ENCODE measurements around the gene FOLR3. TPM values are rescaled to one million over a fixed set of nuclear protein-coding genes. Genes with fewer than 3 reads are reported as not detected.

Gene FOLR3
- total and polyA plus RNA-seq, 2 experiments from 2014 or later = not detected

GRCh38 chr11:72157131-72157530 is 21.6 kb downstream of the FOLR3 start (continued):
- no peak for TF ChIP-seq ZNF462 (CRISPR knock-in tag; IDR thresholded peaks at IDR 0.05)
- no peak for TF ChIP-seq CTCF (conservative IDR thresholded peaks at IDR 0.05; ENCODE audit: low read depth in 2 of 2)
- no peak for TF ChIP-seq EZH2 (IDR thresholded peaks at IDR 0.05; ENCODE audit: low read depth, unreplicated experiment)
- TF ChIP-seq ZNF114 (CRISPR knock-in tag; IDR thresholded peaks at IDR 0.05) = no peak
- TF ChIP-seq EZH2phosphoT487 (IDR thresholded peaks at IDR 0.05; ENCODE audit: unreplicated experiment) = no peak
- no peak for TF ChIP-seq ZNF331 (CRISPR knock-in tag; IDR thresholded peaks at IDR 0.05; ENCODE audit: low read depth)
- TF ChIP-seq POLR2AphosphoS5 (IDR thresholded peaks at IDR 0.05; ENCODE audit: low read depth) = no peak
- no peak for TF ChIP-seq JUNB (IDR thresholded peaks at IDR 0.05; ENCODE audit: unreplicated experiment)

- no peak overlapping the region for H3K27ac ChIP-seq (ENCODE audit: low read depth)
- H3K4me2 ChIP-seq = no peak overlapping the region
- no peak overlapping the region for H3K27ac Mint-ChIP-seq
- H3K4me1 Mint-ChIP-seq = no peaks in the 10 kb centered on the region
- no peak for ATAC-seq
- no peaks in the 10 kb centered on the region for H3F3A ChIP-seq (replicated peaks; ENCODE audit: low read depth)
- H3K4me3 Mint-ChIP-seq = no peak overlapping the region
- H3K36me3 Mint-ChIP-seq (ENCODE audit: low read depth) = peaks cover 4% of the 10 kb centered on the region; the same call in 2 of the 3 replicates
- no peaks in the 10 kb centered on the region for H4K20me1 ChIP-seq (replicated peaks; ENCODE audit: insufficient read depth)
- H3K27me3 ChIP-seq (ENCODE audit: insufficient read depth) = no peaks in the 10 kb centered on the region
- peaks cover 6% of the 10 kb centered on the region; the same call in 1 of the 2 replicates for H3K9me2 ChIP-seq (ENCODE audit: insufficient read depth)
- H3K36me3 ChIP-seq (ENCODE audit: insufficient read depth) = no peaks in the 10 kb centered on the region
- H3K4me3 ChIP-seq = no peak overlapping the region
- no peak for DNase-seq (ENCODE audit: low spot score)
- H3K9me3 Mint-ChIP-seq = peaks cover 7% of the 10 kb centered on the region; the same call in 2 of the 3 replicates
- TF ChIP-seq JUNB (IDR thresholded peaks at IDR 0.05; ENCODE audit: unreplicated experiment) = no peak
- peaks cover 8% of the 10 kb centered on the region for H3K27me3 Mint-ChIP-seq (ENCODE audit: insufficient read depth, low read depth, poor library complexity)
- H3K79me2 ChIP-seq (replicated peaks; ENCODE audit: insufficient read depth) = no peaks in the 10 kb centered on the region
- no peak overlapping the region for H2AFZ ChIP-seq
- no peaks in the 10 kb centered on the region for H3K4me1 ChIP-seq (ENCODE audit: insufficient read depth)
These were observed 24.8 kb downstream of the FOLR3 start for GRCh38 chr11:72160319-72160718.

Measured in GM23338 (cell line).